ENCODE measurements around the gene SLC19A1. TPM values are rescaled to one million over a fixed set of nuclear protein-coding genes. Genes with fewer than 3 reads are reported as not detected.

The SLC19A1 gene
- polyA plus RNA-seq, 1 experiment: 8.1 TPM

DNA sequence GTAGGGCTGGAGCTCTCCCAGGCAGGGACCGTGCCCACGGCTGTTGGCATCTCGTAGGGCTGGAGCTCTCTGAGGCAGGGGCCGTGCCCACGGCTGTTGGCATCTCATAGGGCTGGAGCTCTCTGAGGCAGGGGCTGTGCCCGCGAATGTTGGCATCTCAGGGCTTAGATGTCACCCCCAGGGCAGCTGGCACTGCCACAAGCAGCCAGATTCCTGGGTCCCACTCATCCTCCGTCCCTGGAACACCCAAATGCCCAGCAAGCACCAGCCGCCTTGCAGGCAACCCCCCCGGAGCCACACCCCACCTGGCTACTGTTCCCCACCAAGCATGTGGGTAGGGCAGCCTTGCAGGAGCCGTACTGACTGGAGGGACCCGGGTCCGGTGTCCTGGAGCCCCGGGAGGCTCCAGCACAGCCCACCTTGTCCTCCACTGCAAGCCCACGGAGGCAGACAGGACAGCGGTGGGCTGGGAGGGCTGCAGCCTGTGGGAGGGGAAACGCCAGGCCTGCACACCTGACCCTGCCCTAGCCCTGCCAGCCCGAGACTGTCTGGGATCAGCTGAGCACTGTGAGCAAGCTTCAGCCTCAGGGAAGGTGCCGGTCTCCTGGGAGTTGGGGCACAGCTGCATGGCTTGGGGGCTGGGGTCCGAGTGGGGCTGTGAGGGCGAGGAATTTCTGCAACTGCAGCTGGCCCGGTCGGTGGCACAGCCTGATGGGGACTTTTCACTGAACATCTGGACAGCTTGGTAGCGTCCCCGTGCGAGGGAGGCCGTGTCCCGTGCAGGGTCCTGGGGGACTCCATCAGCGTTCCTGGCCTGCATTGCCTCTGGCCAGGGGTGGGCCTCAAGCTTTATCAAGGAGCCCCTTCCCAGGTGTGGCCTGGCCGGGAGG lies 83.7 kb downstream of the SLC19A1 start:
- Histone ChIP-seq H3K36me3 (ENCODE audit: control insufficient read depth, insufficient read depth, low read length) (no peaks in the 10 kb centered on the region; the same call in 1 of the 2 replicates), H3K4me3 (ENCODE audit: low read depth, low read length) (no peak overlapping the region), H3K27me3 (ENCODE audit: control insufficient read depth, insufficient read depth, low read length) (no peaks in the 10 kb centered on the region)
- no peak for DNase-seq (ENCODE audit: low read depth)
- ChIA-PET POLR2A (no interaction called here), CTCF (interaction anchor here (0.8 to 1.0 kb wide), 4 partner anchors 11 to 318 kb away, joined by 3 to 4 read pairs (median 3); no protein-coding TSS in a partner anchor)
- TF ChIP-seq, protein P1, sequence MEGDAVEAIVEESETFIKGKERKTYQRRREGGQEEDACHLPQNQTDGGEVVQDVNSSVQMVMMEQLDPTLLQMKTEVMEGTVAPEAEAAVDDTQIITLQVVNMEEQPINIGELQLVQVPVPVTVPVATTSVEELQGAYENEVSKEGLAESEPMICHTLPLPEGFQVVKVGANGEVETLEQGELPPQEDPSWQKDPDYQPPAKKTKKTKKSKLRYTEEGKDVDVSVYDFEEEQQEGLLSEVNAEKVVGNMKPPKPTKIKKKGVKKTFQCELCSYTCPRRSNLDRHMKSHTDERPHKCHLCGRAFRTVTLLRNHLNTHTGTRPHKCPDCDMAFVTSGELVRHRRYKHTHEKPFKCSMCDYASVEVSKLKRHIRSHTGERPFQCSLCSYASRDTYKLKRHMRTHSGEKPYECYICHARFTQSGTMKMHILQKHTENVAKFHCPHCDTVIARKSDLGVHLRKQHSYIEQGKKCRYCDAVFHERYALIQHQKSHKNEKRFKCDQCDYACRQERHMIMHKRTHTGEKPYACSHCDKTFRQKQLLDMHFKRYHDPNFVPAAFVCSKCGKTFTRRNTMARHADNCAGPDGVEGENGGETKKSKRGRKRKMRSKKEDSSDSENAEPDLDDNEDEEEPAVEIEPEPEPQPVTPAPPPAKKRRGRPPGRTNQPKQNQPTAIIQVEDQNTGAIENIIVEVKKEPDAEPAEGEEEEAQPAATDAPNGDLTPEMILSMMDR (IDR thresholded peaks at IDR 0.05; ENCODE audit: insufficient read depth, low read depth, low read length): no peak

DNA sequence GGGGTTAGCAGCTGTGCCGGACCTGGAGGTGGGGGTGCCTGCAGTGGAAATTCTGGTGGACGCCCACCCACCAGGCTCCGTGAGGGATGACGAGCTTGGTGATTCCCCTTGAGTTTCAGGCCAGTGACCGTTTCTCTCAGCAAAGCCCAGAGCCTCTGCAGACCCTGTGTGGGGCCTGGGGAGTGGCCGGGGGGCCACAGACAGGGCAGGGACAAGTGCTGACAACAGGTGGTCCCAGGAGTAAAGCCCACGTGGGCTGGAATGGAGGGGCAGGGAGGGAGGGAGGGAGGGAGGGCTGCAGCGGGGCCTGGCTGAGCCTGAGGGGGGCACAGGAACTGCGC lies 84.4 kb downstream of the SLC19A1 start:
- no peak overlapping the region for H3K4me3 ChIP-seq (ENCODE audit: low read depth, low read length)
- no peaks in the 10 kb centered on the region for H3K27me3 ChIP-seq (ENCODE audit: control insufficient read depth, insufficient read depth, low read length)
- TF ChIP-seq, protein P1 (IDR thresholded peaks at IDR 0.05; ENCODE audit: insufficient read depth, low read depth, low read length): no peak
- H3K36me3 ChIP-seq (ENCODE audit: control insufficient read depth, insufficient read depth, low read length): no peaks in the 10 kb centered on the region; the same call in 1 of the 2 replicates
- no peak for DNase-seq (ENCODE audit: low read depth)
- ChIA-PET POLR2A (no interaction called here), CTCF (interaction anchor here (0.9 to 1.3 kb wide), 2 partner anchors 12 to 165 kb away, joined by 3 to 4 read pairs; no protein-coding TSS in a partner anchor)

DNA sequence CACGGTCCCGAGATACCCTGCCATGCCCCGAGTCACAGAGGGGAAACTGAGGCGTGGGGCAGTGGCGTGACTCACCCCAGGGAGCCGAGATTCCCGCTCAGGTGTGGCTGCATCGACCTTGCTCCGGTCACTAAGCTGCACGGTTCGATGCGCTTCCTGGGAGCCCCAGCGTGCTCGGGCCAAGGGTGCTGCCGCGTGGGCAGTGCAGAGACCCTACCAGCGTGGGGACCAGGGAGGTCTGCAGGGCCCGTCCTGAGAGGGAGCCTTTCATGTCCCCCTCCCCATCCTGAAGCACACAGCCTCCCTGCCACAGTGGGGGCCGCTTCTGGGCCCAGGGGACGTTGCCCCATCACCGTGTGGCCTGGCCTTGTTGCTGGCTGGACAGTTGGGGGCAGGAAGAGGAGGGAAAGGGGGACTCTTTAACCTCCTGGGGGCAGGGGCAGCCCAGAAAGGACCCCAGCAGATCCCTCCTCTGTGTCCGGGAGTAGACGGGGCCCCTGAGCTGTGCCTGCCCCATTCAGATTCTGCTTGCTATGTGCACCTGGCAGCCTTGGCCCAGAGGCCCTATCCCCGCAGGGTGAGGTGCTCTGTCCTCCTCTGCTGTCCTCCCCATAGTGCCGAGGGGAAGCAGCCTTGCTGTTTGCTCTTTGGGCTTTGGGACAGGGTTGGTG lies 84.9 kb downstream of the SLC19A1 start:
- Histone ChIP-seq H3K36me3 (ENCODE audit: control insufficient read depth, insufficient read depth, low read length) (no peaks in the 10 kb centered on the region; the same call in 1 of the 2 replicates), H3K27me3 (ENCODE audit: control insufficient read depth, insufficient read depth, low read length) (no peaks in the 10 kb centered on the region), H3K4me3 (ENCODE audit: low read depth, low read length) (no peak overlapping the region)
- ChIA-PET POLR2A (no interaction called here), CTCF (interaction anchor here (1.3 kb wide), 1 partner anchor 165 kb away, joined by 3 read pairs; no protein-coding TSS in a partner anchor)
- DNase-seq (ENCODE audit: low read depth): no peak
- TF ChIP-seq, protein P1 (IDR thresholded peaks at IDR 0.05; ENCODE audit: insufficient read depth, low read depth, low read length): no peak

DNA sequence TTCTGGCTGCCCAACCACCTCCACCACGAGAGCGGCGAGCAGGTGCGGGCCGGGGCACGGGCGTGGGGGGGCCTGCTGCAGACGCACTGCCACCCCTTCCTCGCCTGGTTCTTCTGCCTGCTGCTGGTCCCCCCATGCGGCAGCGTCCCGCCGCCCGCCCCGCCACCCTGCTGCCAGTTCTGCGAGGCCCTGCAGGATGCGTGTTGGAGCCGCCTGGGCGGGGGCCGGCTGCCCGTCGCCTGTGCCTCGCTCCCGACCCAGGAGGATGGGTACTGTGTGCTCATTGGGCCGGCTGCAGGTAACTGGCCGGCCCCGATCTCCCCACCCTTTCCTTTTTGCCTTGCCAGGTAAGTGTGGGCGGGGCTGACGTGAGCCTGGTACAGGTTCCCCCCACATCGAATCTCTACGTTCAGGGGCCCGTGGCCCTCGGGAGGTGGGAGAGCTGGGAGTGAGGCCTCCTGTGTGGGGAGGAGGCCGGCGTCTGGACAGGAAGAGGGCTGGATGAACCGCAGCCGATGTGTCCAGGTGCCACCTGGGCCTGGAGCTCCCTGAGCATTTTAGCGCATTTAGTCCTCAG lies 85.6 kb downstream of the SLC19A1 start:
- no peak overlapping the region for H3K4me3 ChIP-seq (ENCODE audit: low read depth, low read length)
- H3K36me3 ChIP-seq (ENCODE audit: control insufficient read depth, insufficient read depth, low read length): no peaks in the 10 kb centered on the region; the same call in 1 of the 2 replicates
- POLR2A ChIA-PET: no interaction called here
- H3K27me3 ChIP-seq (ENCODE audit: control insufficient read depth, insufficient read depth, low read length): no peaks in the 10 kb centered on the region
- CTCF ChIA-PET: interaction anchor here (1.3 kb wide), 1 partner anchor 164 kb away, joined by 3 read pairs; no protein-coding TSS in a partner anchor
- no peak for DNase-seq (ENCODE audit: low read depth)
- TF ChIP-seq, protein P1 (IDR thresholded peaks at IDR 0.05; ENCODE audit: insufficient read depth, low read depth, low read length): no peak

Data from BJ (cell line).